DOHH2 (cell line): ENCODE results near the gene TMEM114.

Source experiments
- EZH2phosphoT487 ChIP-seq: fragments of 200-600 bp; sonication (generic); IDR thresholded peaks from 2 replicates; pipeline ENCODE4 v1.6.1; 2017; ENCODE audit warnings: borderline replicate concordance, mild to moderate bottlenecking, antibody characterized with exemption, low read length, moderate library complexity, mixed read lengths
- TF ChIP-seq, protein P1 (sequence below): fragments of 200-600 bp; sonication (generic); IDR thresholded peaks from one replicate; pipeline ENCODE4 v1.5.1; 2014; ENCODE audit warnings: antibody characterized with exemption, mild to moderate bottlenecking, low read depth, low read length; ENCODE audit not compliant: poor library complexity, severe bottlenecking

DNA sequence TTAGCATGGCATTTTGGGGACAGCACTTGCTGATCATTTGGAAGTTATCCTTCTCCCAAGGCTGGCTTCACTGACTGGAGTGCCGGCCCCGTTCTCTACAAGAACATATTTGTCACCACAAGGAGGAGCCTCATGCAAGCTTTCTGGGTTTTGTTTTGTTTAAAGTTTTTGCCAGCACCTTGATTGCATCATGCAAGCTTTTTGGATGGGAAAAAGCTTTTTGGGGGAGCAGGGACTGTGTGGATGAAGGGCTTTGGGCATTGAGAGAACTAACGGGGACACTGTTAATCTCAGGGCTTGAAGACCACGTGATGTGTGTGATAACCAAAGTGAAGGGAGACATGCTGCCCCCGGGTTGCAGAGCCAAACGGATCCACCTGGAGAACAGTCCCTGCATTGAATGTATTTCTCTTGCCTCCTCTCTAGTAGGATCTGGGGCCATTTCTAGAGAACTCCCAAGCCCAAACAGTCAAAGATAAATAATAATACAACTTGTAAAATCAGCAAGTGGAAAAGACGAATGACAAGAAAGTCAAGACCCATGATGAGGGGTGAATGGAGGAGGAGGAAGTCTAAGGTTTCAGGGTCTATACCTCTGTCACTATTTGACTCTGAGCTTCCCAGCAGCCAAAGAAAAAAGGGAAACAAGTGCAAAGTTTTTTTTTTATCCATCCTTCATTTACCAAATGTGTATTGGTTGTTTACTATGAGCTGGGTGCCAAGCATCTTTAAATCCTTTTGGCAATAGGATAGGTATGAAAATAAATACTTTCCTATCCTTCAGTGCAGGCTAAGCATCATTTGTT lies 17.2 kb downstream of the TMEM114 start:
- TF ChIP-seq, protein P1, sequence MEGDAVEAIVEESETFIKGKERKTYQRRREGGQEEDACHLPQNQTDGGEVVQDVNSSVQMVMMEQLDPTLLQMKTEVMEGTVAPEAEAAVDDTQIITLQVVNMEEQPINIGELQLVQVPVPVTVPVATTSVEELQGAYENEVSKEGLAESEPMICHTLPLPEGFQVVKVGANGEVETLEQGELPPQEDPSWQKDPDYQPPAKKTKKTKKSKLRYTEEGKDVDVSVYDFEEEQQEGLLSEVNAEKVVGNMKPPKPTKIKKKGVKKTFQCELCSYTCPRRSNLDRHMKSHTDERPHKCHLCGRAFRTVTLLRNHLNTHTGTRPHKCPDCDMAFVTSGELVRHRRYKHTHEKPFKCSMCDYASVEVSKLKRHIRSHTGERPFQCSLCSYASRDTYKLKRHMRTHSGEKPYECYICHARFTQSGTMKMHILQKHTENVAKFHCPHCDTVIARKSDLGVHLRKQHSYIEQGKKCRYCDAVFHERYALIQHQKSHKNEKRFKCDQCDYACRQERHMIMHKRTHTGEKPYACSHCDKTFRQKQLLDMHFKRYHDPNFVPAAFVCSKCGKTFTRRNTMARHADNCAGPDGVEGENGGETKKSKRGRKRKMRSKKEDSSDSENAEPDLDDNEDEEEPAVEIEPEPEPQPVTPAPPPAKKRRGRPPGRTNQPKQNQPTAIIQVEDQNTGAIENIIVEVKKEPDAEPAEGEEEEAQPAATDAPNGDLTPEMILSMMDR = peak; percentile 45
- TF ChIP-seq EZH2phosphoT487 = no peak
